Progenitor cell of endocrine pancreas (in vitro differentiated cells): Measurements from ENCODE around the gene NIM1K. TPM values are rescaled to one million over a fixed set of nuclear protein-coding genes. Genes with fewer than 3 reads are reported as not detected.

Experiments
- DNase-seq: peaks from one replicate; pipeline ENCODE4 v3.0.0; 2021; ENCODE audit warnings: low spot score; ENCODE audit not compliant: unreplicated experiment
- H3K27ac Mint-ChIP-seq: 2 replicates; pipeline ENCODE4 v1.8.0; 2021; ENCODE audit warnings: mild to moderate bottlenecking, moderate library complexity, mixed read lengths
- H3K27me3 Mint-ChIP-seq: 2 replicates; pipeline ENCODE4 v1.8.0; 2021; ENCODE audit warnings: mixed read lengths
- H3K36me3 Mint-ChIP-seq: 2 replicates; pipeline ENCODE4 v1.8.0; 2022; ENCODE audit warnings: mixed read lengths; ENCODE audit not compliant: insufficient read depth
- H3K4me1 Mint-ChIP-seq: 2 replicates; pipeline ENCODE4 v1.8.0; 2021; ENCODE audit warnings: low read depth, mixed read lengths
- H3K4me3 Mint-ChIP-seq: 2 replicates; pipeline ENCODE4 v1.8.0; 2021; ENCODE audit warnings: low read depth, mild to moderate bottlenecking, moderate library complexity, mixed read lengths
- H3K9me3 Mint-ChIP-seq: 2 replicates; pipeline ENCODE4 v1.8.0; 2021; ENCODE audit warnings: low read depth, mixed read lengths
- total RNA-seq: library from RNA; stranded (reverse); gene quantifications from 2 replicates; pipeline ENCODE4 v1.2.1, GENCODE V29; 2021
- TF ChIP-seq, protein P1 (sequence below): fragments of 200-600 bp; sonication (generic); IDR thresholded peaks from one replicate; pipeline ENCODE4 v1.5.0; 2021; ENCODE audit warnings: antibody characterized with exemption, mild to moderate bottlenecking; ENCODE audit not compliant: unreplicated experiment

The NIM1K gene
- total RNA-seq, 1 donor from 2014 or later, result 0.19 TPM

DNA sequence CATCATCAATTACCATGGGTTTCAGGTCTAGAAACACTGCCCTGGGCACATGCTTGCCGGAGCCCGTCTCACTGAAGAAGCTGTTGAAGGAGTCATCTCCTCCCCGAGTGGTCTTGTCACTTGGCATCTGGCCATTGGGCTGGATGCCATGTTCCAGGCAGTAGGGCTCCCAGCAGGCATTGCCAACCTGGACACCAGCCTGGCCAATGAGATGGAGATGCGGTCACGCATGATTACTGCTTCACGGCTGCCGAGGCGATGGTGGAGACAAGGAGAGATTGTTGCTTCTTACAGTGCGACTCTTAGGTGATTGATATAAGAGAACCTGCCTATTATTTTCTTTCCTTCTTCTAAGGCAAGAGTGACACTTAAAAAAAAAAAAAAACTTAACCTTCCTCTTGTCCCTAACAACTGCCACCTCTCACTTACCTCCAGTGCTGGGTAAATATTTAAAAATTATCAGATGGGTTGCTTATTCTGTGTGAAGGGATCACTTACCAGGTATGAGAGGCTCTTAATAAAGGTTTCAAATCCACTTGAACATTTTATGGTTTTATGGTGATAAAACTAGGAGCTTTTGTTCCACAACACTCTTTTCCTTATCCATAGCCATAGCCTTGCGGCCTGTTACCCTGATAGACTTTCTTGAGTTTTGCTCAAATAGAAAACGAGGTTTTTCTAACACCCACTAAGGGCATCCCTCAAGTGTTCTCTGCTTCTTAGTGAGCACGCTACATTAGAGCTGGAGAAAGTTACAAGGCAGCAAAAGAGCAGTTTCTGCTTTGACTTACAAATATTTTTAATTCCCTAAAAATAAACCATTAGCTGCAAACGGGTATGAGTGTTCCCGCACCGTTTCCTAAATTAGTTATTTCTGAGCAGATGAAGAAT lies 41.2 kb downstream of the NIM1K start:
- Mint-ChIP-seq H3K9me3 (no peaks in the 10 kb centered on the region), H3K4me3 (no peak overlapping the region), H3K4me1 (no peaks in the 10 kb centered on the region), H3K27me3 (no peaks in the 10 kb centered on the region), H3K27ac (no peak overlapping the region), H3K36me3 (no peaks in the 10 kb centered on the region)
- no peak for DNase-seq
- TF ChIP-seq, protein P1, sequence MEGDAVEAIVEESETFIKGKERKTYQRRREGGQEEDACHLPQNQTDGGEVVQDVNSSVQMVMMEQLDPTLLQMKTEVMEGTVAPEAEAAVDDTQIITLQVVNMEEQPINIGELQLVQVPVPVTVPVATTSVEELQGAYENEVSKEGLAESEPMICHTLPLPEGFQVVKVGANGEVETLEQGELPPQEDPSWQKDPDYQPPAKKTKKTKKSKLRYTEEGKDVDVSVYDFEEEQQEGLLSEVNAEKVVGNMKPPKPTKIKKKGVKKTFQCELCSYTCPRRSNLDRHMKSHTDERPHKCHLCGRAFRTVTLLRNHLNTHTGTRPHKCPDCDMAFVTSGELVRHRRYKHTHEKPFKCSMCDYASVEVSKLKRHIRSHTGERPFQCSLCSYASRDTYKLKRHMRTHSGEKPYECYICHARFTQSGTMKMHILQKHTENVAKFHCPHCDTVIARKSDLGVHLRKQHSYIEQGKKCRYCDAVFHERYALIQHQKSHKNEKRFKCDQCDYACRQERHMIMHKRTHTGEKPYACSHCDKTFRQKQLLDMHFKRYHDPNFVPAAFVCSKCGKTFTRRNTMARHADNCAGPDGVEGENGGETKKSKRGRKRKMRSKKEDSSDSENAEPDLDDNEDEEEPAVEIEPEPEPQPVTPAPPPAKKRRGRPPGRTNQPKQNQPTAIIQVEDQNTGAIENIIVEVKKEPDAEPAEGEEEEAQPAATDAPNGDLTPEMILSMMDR, result no peak

GRCh38 chr5:43233946-43234345 lies 41.9 kb downstream of the NIM1K start:
- no peak for DNase-seq
- Mint-ChIP-seq H3K9me3 (no peaks in the 10 kb centered on the region), H3K27ac (no peak overlapping the region), H3K4me3 (no peak overlapping the region), H3K36me3 (no peaks in the 10 kb centered on the region), H3K27me3 (peaks cover 3% of the 10 kb centered on the region), H3K4me1 (no peaks in the 10 kb centered on the region)
- TF ChIP-seq, protein P1, result no peak

- H3K9me3 Mint-ChIP-seq, result no peaks in the 10 kb centered on the region
- H3K27me3 Mint-ChIP-seq, result peaks cover 3% of the 10 kb centered on the region
- H3K4me1 Mint-ChIP-seq, result no peaks in the 10 kb centered on the region
- no peak for DNase-seq
- TF ChIP-seq, protein P1, result no peak
- no peak overlapping the region for H3K27ac Mint-ChIP-seq
- no peak overlapping the region for H3K4me3 Mint-ChIP-seq
- H3K36me3 Mint-ChIP-seq, result no peaks in the 10 kb centered on the region
Measured at GRCh38 chr5:43236653-43237355, 44.8 kb downstream of the NIM1K start.

DNA sequence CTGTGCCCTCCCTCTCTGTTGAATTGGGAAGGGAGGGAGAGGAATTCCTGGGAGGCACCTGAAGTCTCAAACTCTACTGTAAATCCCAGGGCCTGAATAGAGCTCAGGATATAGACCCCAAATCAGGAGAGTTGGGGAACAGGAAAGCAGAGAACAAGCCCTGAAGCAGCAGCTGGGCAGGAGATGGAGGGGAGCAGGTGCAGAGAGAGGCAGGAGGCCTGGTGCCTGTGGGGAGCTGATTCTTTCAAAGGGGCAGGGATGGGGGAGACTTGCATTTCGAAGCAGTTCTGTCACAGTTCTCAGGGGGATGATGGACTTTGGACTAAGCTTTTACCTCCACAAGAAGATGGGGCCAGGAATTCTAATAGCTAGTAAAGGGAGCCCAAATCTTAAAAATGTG lies 50.2 kb downstream of the NIM1K start:
- TF ChIP-seq, protein P1, result no peak
- H3K9me3 Mint-ChIP-seq, result no peaks in the 10 kb centered on the region
- peaks cover 3% of the 10 kb centered on the region for H3K27me3 Mint-ChIP-seq
- no peak overlapping the region for H3K4me3 Mint-ChIP-seq
- H3K4me1 Mint-ChIP-seq, result no peaks in the 10 kb centered on the region
- no peaks in the 10 kb centered on the region for H3K36me3 Mint-ChIP-seq
- H3K27ac Mint-ChIP-seq, result no peak overlapping the region
- no peak for DNase-seq

- TF ChIP-seq, protein P1, result no peak
- H3K4me1 Mint-ChIP-seq, result no peaks in the 10 kb centered on the region
- no peaks in the 10 kb centered on the region for H3K36me3 Mint-ChIP-seq
- H3K9me3 Mint-ChIP-seq, result no peaks in the 10 kb centered on the region
- H3K27me3 Mint-ChIP-seq, result peaks cover 6% of the 10 kb centered on the region
- no peak for DNase-seq
- H3K4me3 Mint-ChIP-seq, result no peak overlapping the region
- no peak overlapping the region for H3K27ac Mint-ChIP-seq
Measured at GRCh38 chr5:43243270-43243669, 51.2 kb downstream of the NIM1K start.
